Measurements from ENCODE around the gene CNTNAP2. TPM values are rescaled to one million over a fixed set of nuclear protein-coding genes. Genes with fewer than 3 reads are reported as not detected.

Gene CNTNAP2
- total RNA-seq, 1 donor from 2014 or later = 0.59 TPM

- H3K27me3 ChIP-seq (ENCODE audit: low read depth) = no peaks in the 10 kb centered on the region
- intact Hi-C loops (cut with DNase I) = no loop called here
- TF ChIP-seq CTCF (IDR thresholded peaks at IDR 0.05) = no peak
- no peak for ATAC-seq
- H3K27ac ChIP-seq = no peak overlapping the region
- no peak overlapping the region for H3K4me3 ChIP-seq
- no peaks in the 10 kb centered on the region for H3K36me3 ChIP-seq
- H3K4me1 ChIP-seq = no peaks in the 10 kb centered on the region
- no peaks in the 10 kb centered on the region for H3K9me3 ChIP-seq
- no peak for DNase-seq
These were observed 1926.5 kb downstream of the CNTNAP2 start for GRCh38 chr7:148042935-148043631.

GRCh38 chr7:148044173-148044572, 1927.6 kb downstream of the CNTNAP2 start:
- ATAC-seq = no peak

GRCh38 chr7:148045521-148045920, 1928.9 kb downstream of the CNTNAP2 start:
- intact Hi-C loops (cut with DNase I) = no loop called here
- Histone ChIP-seq H3K27ac (no peak overlapping the region), H3K9me3 (no peaks in the 10 kb centered on the region), H3K4me1 (no peaks in the 10 kb centered on the region), H3K4me3 (no peak overlapping the region), H3K27me3 (ENCODE audit: low read depth) (no peaks in the 10 kb centered on the region), H3K36me3 (no peaks in the 10 kb centered on the region)
- DNase-seq = no peak
- no peak for TF ChIP-seq CTCF (IDR thresholded peaks at IDR 0.05)
- no peak for ATAC-seq

More at GRCh38 chr7:148044173-148044572, 1927.6 kb downstream of the CNTNAP2 start:
- H3K4me1 ChIP-seq = no peaks in the 10 kb centered on the region
- H3K36me3 ChIP-seq = no peaks in the 10 kb centered on the region
- intact Hi-C loops (cut with DNase I) = no loop called here
- no peak overlapping the region for H3K27ac ChIP-seq
- no peaks in the 10 kb centered on the region for H3K27me3 ChIP-seq (ENCODE audit: low read depth)
- DNase-seq = no peak
- TF ChIP-seq CTCF (IDR thresholded peaks at IDR 0.05) = no peak
- no peaks in the 10 kb centered on the region for H3K9me3 ChIP-seq
- H3K4me3 ChIP-seq = no peak overlapping the region

- Histone ChIP-seq H3K36me3 (no peaks in the 10 kb centered on the region), H3K4me3 (no peak overlapping the region)
- no peak for ATAC-seq
These were observed 1932.5 kb downstream of the CNTNAP2 start for GRCh38 chr7:148049068-148049467.

GRCh38 chr7:148050492-148051158, 1934.0 kb downstream of the CNTNAP2 start:
- Histone ChIP-seq H3K9me3 (no peaks in the 10 kb centered on the region), H3K36me3 (no peaks in the 10 kb centered on the region), H3K27ac (no peak overlapping the region), H3K4me3 (no peak overlapping the region), H3K27me3 (ENCODE audit: low read depth) (no peaks in the 10 kb centered on the region), H3K4me1 (peaks cover 5% of the 10 kb centered on the region)
- no peak for TF ChIP-seq CTCF (IDR thresholded peaks at IDR 0.05)
- intact Hi-C loops (cut with DNase I) = no loop called here
- ATAC-seq (no peak), DNase-seq (no peak)

More at GRCh38 chr7:148049068-148049467, 1932.5 kb downstream of the CNTNAP2 start:
- peaks cover 5% of the 10 kb centered on the region for H3K4me1 ChIP-seq
- intact Hi-C loops (cut with DNase I) = no loop called here
- no peaks in the 10 kb centered on the region for H3K27me3 ChIP-seq (ENCODE audit: low read depth)
- TF ChIP-seq CTCF (IDR thresholded peaks at IDR 0.05) = no peak
- no peak for DNase-seq
- H3K9me3 ChIP-seq = no peaks in the 10 kb centered on the region
- H3K27ac ChIP-seq = no peak overlapping the region

All from lower lobe of right lung (tissue), 2 donors.